H1 (cell line): Measurements from ENCODE around the gene MUC7. TPM values are rescaled to one million over a fixed set of nuclear protein-coding genes. Genes with fewer than 3 reads are reported as not detected.

Source experiments
- CTCF ChIA-PET: fragments of 300-600 bp; sonication (Branson Sonifier 250); formaldehyde crosslinking; loops from one replicate; lab custom pipeline; 2021; ENCODE audit not compliant: partially characterized antibody; lab: Charles Lee
- POLR2A ChIA-PET: fragments of 300-600 bp; sonication (Branson Sonifier 250); formaldehyde crosslinking; loops from one replicate; lab custom pipeline; 2021; ENCODE audit warnings: inconsistent platforms; ENCODE audit not compliant: partially characterized antibody; lab: Charles Lee
- DNase-seq, 2 experiments: peaks; one replicate each; pipeline versions ENCODE4 v3.0.0 to v3.0.0-alpha.2; 2010 to 2022; ENCODE audit warnings: low spot score in 2 of 2, low read depth in 1 of 2, mixed read lengths in 1 of 2
- FAIRE-seq: peaks from 2 replicates; lab custom pipeline; 2011; peaks lifted over from hg19 to GRCh38; lab: Jason Lieb, UNC
- H2AFZ ChIP-seq: 2 replicates; pipeline ENCODE4 v1.8.1; 2012; ENCODE audit warnings: low read length, inconsistent platforms
- H2AK5ac ChIP-seq: 2 replicates; pipeline ENCODE4 v1.6.1; 2013; ENCODE audit warnings: low read depth, low read length
- H2BK120ac ChIP-seq: replicated peaks from 2 replicates; pipeline ENCODE3; 2013; ENCODE audit warnings: low read depth, low read length, inconsistent platforms
- H2BK12ac ChIP-seq: 2 replicates; pipeline ENCODE4 v1.6.1; 2013; ENCODE audit warnings: low read depth, low read length
- H2BK15ac ChIP-seq: 2 replicates; pipeline ENCODE4 v1.6.1; 2013; ENCODE audit warnings: low read length
- H2BK20ac ChIP-seq: 2 replicates; pipeline ENCODE4 v1.6.1; 2013; ENCODE audit warnings: low read length
- H2BK5ac ChIP-seq: 2 replicates; pipeline ENCODE4 v1.6.1; 2013; ENCODE audit warnings: low read depth, low read length
- H3K14ac ChIP-seq: 2 replicates; pipeline ENCODE4 v1.6.1; 2013; ENCODE audit warnings: inconsistent platforms; ENCODE audit not compliant: insufficient read length
- H3K18ac ChIP-seq: 2 replicates; pipeline ENCODE4 v1.6.1; 2013; ENCODE audit warnings: low read length; ENCODE audit errors: extremely low read depth
- H3K23ac ChIP-seq: 2 replicates; pipeline ENCODE4 v1.6.1; 2013; ENCODE audit warnings: inconsistent platforms; ENCODE audit not compliant: insufficient read length
- H3K23me2 ChIP-seq: 2 replicates; pipeline ENCODE4 v1.6.1; 2013; ENCODE audit warnings: low read depth, low read length
- H3K27ac ChIP-seq: 2 replicates; pipeline ENCODE4 v1.6.1; 2011; ENCODE audit warnings: low read depth, low read length, inconsistent platforms
- H3K27me3 ChIP-seq, 4 experiments: replicated peaks in 1 of 4; 1 replicate in 1 of 4; 2 replicates in 3 of 4; pipeline versions ENCODE4 v1.6.1 to v1.8.1; 2011 to 2013; ENCODE audit warnings: low read length in 3 of 4, mild to moderate bottlenecking in 3 of 4, inconsistent platforms in 2 of 4, mixed read lengths in 2 of 4, moderate library complexity in 1 of 4; ENCODE audit not compliant: control insufficient read depth in 3 of 4, insufficient read depth in 3 of 4; ENCODE audit errors: extremely low read depth in 1 of 4
- H3K36me3 ChIP-seq, 4 experiments: 2 replicates each; pipeline versions ENCODE4 v1.6.1 to v1.8.1; 2011 to 2013; ENCODE audit warnings: mild to moderate bottlenecking in 4 of 4, low read length in 3 of 4, moderate library complexity in 2 of 4, control low read depth in 1 of 4, inconsistent platforms in 1 of 4; ENCODE audit not compliant: insufficient read depth in 4 of 4, control insufficient read depth in 2 of 4
- H3K4ac ChIP-seq: replicated peaks from 2 replicates; pipeline ENCODE3; 2013; ENCODE audit warnings: low read length, low read depth, mixed read lengths, inconsistent platforms; ENCODE audit not compliant: insufficient read length
- H3K4me1 ChIP-seq, 4 experiments: replicated peaks in 1 of 4; 1 replicate in 1 of 4; 2 replicates in 3 of 4; pipeline versions ENCODE4 v1.6.1 to v1.8.1; 2011 to 2013; ENCODE audit warnings: low read length in 3 of 4, inconsistent platforms in 2 of 4, mixed read lengths in 1 of 4; ENCODE audit not compliant: insufficient read depth in 4 of 4, control insufficient read depth in 3 of 4
- H3K4me2 ChIP-seq, 2 experiments: 2 replicates each; pipeline versions ENCODE4 v1.6.1 to v1.8.1; 2011 to 2013; ENCODE audit warnings: low read depth in 2 of 2, low read length in 2 of 2, control low read depth in 1 of 2, inconsistent platforms in 1 of 2, mild to moderate bottlenecking in 1 of 2; ENCODE audit not compliant: insufficient read depth in 1 of 2
- H3K4me3 ChIP-seq, 4 experiments: fragments of 200-600, 300-600 bp in 1 of 4; sonication (generic), shearing (Covaris generic), sonication (Bioruptor Twin) in 1 of 4; 2 replicates each; pipeline versions ENCODE4 v1.5.1 to v1.8.1; 2011 to 2016; ENCODE audit warnings: low read length in 4 of 4, low read depth in 3 of 4, control low read depth in 2 of 4, inconsistent platforms in 2 of 4, mild to moderate bottlenecking in 2 of 4, mixed read lengths in 1 of 4, moderate library complexity in 1 of 4; ENCODE audit not compliant: insufficient read depth in 2 of 4; ENCODE audit errors: extremely low read depth in 1 of 4
- H3K56ac ChIP-seq: replicated peaks from 2 replicates; pipeline ENCODE3; 2013; ENCODE audit warnings: low read depth, mild to moderate bottlenecking, mixed read lengths, low read length, inconsistent platforms; ENCODE audit not compliant: insufficient read length
- H3K79me1 ChIP-seq: 2 replicates; pipeline ENCODE4 v1.6.1; 2013; ENCODE audit warnings: low read depth, low read length, control low read depth
- H3K79me2 ChIP-seq, 2 experiments: 2 replicates each; pipeline versions ENCODE4 v1.6.1 to v1.8.1; 2012 to 2013; ENCODE audit warnings: low read length in 2 of 2, mild to moderate bottlenecking in 2 of 2, inconsistent platforms in 1 of 2; ENCODE audit not compliant: insufficient read depth in 2 of 2, control insufficient read depth in 1 of 2
- H3K9ac ChIP-seq, 4 experiments: replicated peaks in 1 of 4; 1 replicate in 1 of 4; 2 replicates in 3 of 4; pipeline versions ENCODE4 v1.6.1 to v1.8.1; 2011 to 2013; ENCODE audit warnings: low read depth in 3 of 4, low read length in 3 of 4, control low read depth in 2 of 4, mild to moderate bottlenecking in 2 of 4, moderate library complexity in 2 of 4, inconsistent platforms in 1 of 4; ENCODE audit errors: extremely low read depth in 1 of 4
- H3K9me3 ChIP-seq, 2 experiments: 2 replicates each; pipeline versions ENCODE4 v1.6.1 to v1.8.1; 2012 to 2013; ENCODE audit warnings: mild to moderate bottlenecking in 2 of 2, moderate library complexity in 2 of 2, control low read depth in 1 of 2, inconsistent platforms in 1 of 2, low read depth in 1 of 2, low read length in 1 of 2, mixed read lengths in 1 of 2; ENCODE audit not compliant: insufficient read depth in 2 of 2
- H4K20me1 ChIP-seq, 2 experiments: replicated peaks in 1 of 2; 2 replicates each; pipeline versions ENCODE3 to v1.8.1; 2011 to 2013; ENCODE audit warnings: inconsistent platforms in 2 of 2, low read length in 2 of 2, mild to moderate bottlenecking in 1 of 2; ENCODE audit not compliant: insufficient read depth in 2 of 2, control insufficient read depth in 1 of 2
- H4K5ac ChIP-seq: 2 replicates; pipeline ENCODE4 v1.6.1; 2013; ENCODE audit warnings: low read length, low read depth, mixed read lengths, inconsistent platforms; ENCODE audit not compliant: insufficient read length
- H4K8ac ChIP-seq: 2 replicates; pipeline ENCODE4 v1.8.0; 2013; ENCODE audit warnings: mild to moderate bottlenecking, moderate library complexity, low read length, inconsistent platforms; ENCODE audit not compliant: insufficient read depth; ENCODE audit errors: extremely low read depth
- H4K91ac ChIP-seq: replicated peaks from 2 replicates; pipeline ENCODE3; 2013; ENCODE audit warnings: low read length, mixed read lengths, inconsistent platforms; ENCODE audit not compliant: insufficient read length
- CEBPB ChIP-seq: IDR thresholded peaks from 2 replicates; pipeline ENCODE4 v1.6.1; 2012; ENCODE audit warnings: low read depth, low read length
- CHD2 ChIP-seq: IDR thresholded peaks from 2 replicates; pipeline ENCODE4 v1.6.1; 2012; ENCODE audit warnings: low read length, improper control_type of control experiment
- EP300 ChIP-seq, 2 experiments: IDR thresholded peaks; 1 replicate in 1 of 2; 2 replicates in 1 of 2; pipeline ENCODE4 v1.6.1; 2011 to 2012; ENCODE audit warnings: low read depth in 2 of 2, low read length in 2 of 2, mild to moderate bottlenecking in 2 of 2, borderline replicate concordance in 1 of 2, inconsistent platforms in 1 of 2, moderate library complexity in 1 of 2
- GABPA ChIP-seq: IDR thresholded peaks from 2 replicates; pipeline ENCODE4 v1.6.1; 2011; ENCODE audit warnings: mild to moderate bottlenecking, low read length, moderate library complexity, borderline replicate concordance; ENCODE audit not compliant: insufficient read depth
- HDAC2 ChIP-seq, 2 experiments: fragments of 300-600 bp in 1 of 2; sonication (generic) in 1 of 2; IDR thresholded peaks; 2 replicates each; pipeline ENCODE4 v1.6.1; 2011 to 2012; ENCODE audit warnings: low read depth in 2 of 2, low read length in 2 of 2, mild to moderate bottlenecking in 2 of 2, moderate library complexity in 2 of 2, borderline replicate concordance in 1 of 2, inconsistent platforms in 1 of 2
- KDM1A ChIP-seq: fragments of 200-600, 300-600 bp; sonication (generic); IDR thresholded peaks from 2 replicates; pipeline ENCODE4 v1.7.1; 2016; ENCODE audit warnings: mild to moderate bottlenecking, low read length, borderline replicate concordance
- KDM4A ChIP-seq: IDR thresholded peaks from one replicate; pipeline ENCODE4 v1.7.1; 2012; ENCODE audit warnings: low read depth, mild to moderate bottlenecking, moderate library complexity, low read length, inconsistent platforms; ENCODE audit not compliant: severe bottlenecking
- KDM5A ChIP-seq: fragments of 200-600 bp; IDR thresholded peaks from 2 replicates; pipeline ENCODE4 v1.7.1; 2012; ENCODE audit warnings: mild to moderate bottlenecking, low read length, inconsistent platforms, mixed read lengths
- PHF8 ChIP-seq: fragments of 200-600 bp; sonication (generic); conservative IDR thresholded peaks from 2 replicates; pipeline ENCODE4 v1.7.1; 2012; ENCODE audit warnings: low read depth, mild to moderate bottlenecking, inconsistent platforms, low read length, moderate library complexity
- POLR2A ChIP-seq, 2 experiments: IDR thresholded peaks; 1 replicate in 1 of 2; 2 replicates in 1 of 2; pipeline ENCODE4 v1.6.1; 2011; ENCODE audit warnings: low read depth in 2 of 2, low read length in 2 of 2, mild to moderate bottlenecking in 2 of 2; ENCODE audit errors: control extremely low read depth in 1 of 2
- RNF2 ChIP-seq: fragments of 200-900, 300-1000 bp; sonication (generic); IDR thresholded peaks from 2 replicates; pipeline ENCODE4 v1.7.1; 2016; ENCODE audit warnings: borderline replicate concordance, low read depth, mild to moderate bottlenecking, antibody characterized with exemption, low read length; ENCODE audit not compliant: poor library complexity, severe bottlenecking; ENCODE audit errors: missing control alignments
- RXRA ChIP-seq: IDR thresholded peaks from 2 replicates; pipeline ENCODE4 v1.6.1; 2011; ENCODE audit warnings: low read depth, mild to moderate bottlenecking, low read length, moderate library complexity; ENCODE audit not compliant: insufficient read depth
- polyA plus RNA-seq, 7 experiments: library from polyadenylated mRNA; depleted of rRNA in 3 of 7; stranded (reverse) in 5 of 7; unstranded in 2 of 7; fragments of >200 nt in 5 of 7; fragments of 200-250 nt in 2 of 7; gene quantifications; 1 replicate in 5 of 7; 2 replicates in 1 of 7; 4 replicates in 1 of 7; pipeline versions ENCODE4 v1.2.1 to v1.2.3, GENCODE V29; 2011 to 2013; ENCODE audit warnings: missing spikeins in 2 of 7, mixed read lengths in 2 of 7
- total RNA-seq: library from RNA; stranded (reverse); fragmentation: NEBNext Ultra II Directional; extraction: Animal tissue kit (Norgen Biotek cat#: 25700); gene quantifications from 2 replicates; pipeline ENCODE4 v1.2.1, GENCODE V29; 2021
- TF ChIP-seq, protein P1 (sequence below): IDR thresholded peaks from 2 replicates; pipeline ENCODE4 v1.6.1; 2012; ENCODE audit warnings: inconsistent platforms

The MUC7 gene
- total and polyA plus RNA-seq, 2 of the 8 experiments (the other 6 are each of a cell fraction or from before 2014, with no cell fraction given) = not detected

DNA sequence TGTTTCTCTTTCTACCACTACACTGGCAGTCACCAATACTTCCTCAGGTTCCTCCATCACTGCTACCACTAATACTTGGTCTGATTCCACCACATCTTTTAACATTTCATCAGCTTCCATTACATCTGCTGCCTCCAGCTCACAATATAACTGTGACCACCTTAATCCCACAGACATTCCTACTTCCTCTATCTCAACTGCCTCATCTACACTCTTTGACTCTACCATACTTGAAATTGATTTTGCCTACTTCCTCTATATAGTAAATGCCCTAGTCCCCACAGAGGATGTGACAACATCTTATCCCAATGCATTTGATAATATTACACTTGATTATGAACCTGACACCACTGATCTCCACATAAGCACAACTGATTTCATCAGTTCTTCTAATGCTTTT is 45.2 kb upstream of the MUC7 start:
- no peaks in the 10 kb centered on the region for H3K79me1 ChIP-seq
- no peak overlapping the region for H2BK20ac ChIP-seq
- no peak overlapping the region for H2AK5ac ChIP-seq
- H3K9ac ChIP-seq = no peak overlapping the region
- H3K4ac ChIP-seq = no peak overlapping the region
- no peak overlapping the region for H2BK5ac ChIP-seq
- POLR2A ChIA-PET = no interaction called here
- H4K5ac ChIP-seq = no peak overlapping the region
- no peak overlapping the region for H4K91ac ChIP-seq
- no peak overlapping the region for H3K18ac ChIP-seq
- no peak overlapping the region for H2BK120ac ChIP-seq
- H3K4me3 ChIP-seq = no peak overlapping the region
- CTCF ChIA-PET = interaction anchor here (1.0 kb wide), 1 partner anchor 132 kb away, joined by 3 read pairs; no protein-coding TSS in a partner anchor
- H3K9me3 ChIP-seq = peaks cover 9 to 12% of the 10 kb centered on the region in 2 experiments; a peak in 2 of 4 replicates
- no peak for DNase-seq
- FAIRE-seq = no peak
- no peaks in the 10 kb centered on the region for H3K27me3 ChIP-seq
- H3K27ac ChIP-seq = no peak overlapping the region
- no peak overlapping the region for H2BK12ac ChIP-seq
- H3K23me2 ChIP-seq = no peaks in the 10 kb centered on the region
- H3K14ac ChIP-seq = no peak overlapping the region
- no peak overlapping the region for H4K8ac ChIP-seq
- H3K36me3 ChIP-seq = no peaks in the 10 kb centered on the region
- no peaks in the 10 kb centered on the region for H3K4me1 ChIP-seq
- TF ChIP-seq POLR2A (IDR thresholded peaks at IDR 0.05; ENCODE audit: control extremely low read depth in 1 of 2, low read depth in 2 of 2, low read length in 2 of 2) (no peak), KDM5A (no peak), RNF2 (no peak), CEBPB (no peak), RXRA (no peak), KDM4A (no peak), GABPA (no peak), PHF8 (no peak), KDM1A (no peak), EP300 (IDR thresholded peaks at IDR 0.05; ENCODE audit: borderline replicate concordance in 1 of 2, low read depth in 2 of 2, low read length in 2 of 2) (no peak), HDAC2 (IDR thresholded peaks at IDR 0.05; ENCODE audit: borderline replicate concordance in 1 of 2, low read depth in 2 of 2, low read length in 2 of 2) (no peak), CHD2 (no peak)
- TF ChIP-seq, protein P1, sequence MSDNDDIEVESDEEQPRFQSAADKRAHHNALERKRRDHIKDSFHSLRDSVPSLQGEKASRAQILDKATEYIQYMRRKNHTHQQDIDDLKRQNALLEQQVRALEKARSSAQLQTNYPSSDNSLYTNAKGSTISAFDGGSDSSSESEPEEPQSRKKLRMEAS = no peak
- no peaks in the 10 kb centered on the region for H3K79me2 ChIP-seq
- no peak overlapping the region for H2BK15ac ChIP-seq
- H3K56ac ChIP-seq = no peak overlapping the region
- H4K20me1 ChIP-seq = no peaks in the 10 kb centered on the region
- H3K23ac ChIP-seq = no peak overlapping the region
- no peak overlapping the region for H2AFZ ChIP-seq
- H3K4me2 ChIP-seq = no peak overlapping the region
